ENCODE results near the gene TSEN54. TPM values are rescaled to one million over a fixed set of nuclear protein-coding genes. Genes with fewer than 3 reads are reported as not detected.

TSEN54 gene
- total RNA-seq, 1 experiment from 2014 or later = 36.6 TPM

DNA sequence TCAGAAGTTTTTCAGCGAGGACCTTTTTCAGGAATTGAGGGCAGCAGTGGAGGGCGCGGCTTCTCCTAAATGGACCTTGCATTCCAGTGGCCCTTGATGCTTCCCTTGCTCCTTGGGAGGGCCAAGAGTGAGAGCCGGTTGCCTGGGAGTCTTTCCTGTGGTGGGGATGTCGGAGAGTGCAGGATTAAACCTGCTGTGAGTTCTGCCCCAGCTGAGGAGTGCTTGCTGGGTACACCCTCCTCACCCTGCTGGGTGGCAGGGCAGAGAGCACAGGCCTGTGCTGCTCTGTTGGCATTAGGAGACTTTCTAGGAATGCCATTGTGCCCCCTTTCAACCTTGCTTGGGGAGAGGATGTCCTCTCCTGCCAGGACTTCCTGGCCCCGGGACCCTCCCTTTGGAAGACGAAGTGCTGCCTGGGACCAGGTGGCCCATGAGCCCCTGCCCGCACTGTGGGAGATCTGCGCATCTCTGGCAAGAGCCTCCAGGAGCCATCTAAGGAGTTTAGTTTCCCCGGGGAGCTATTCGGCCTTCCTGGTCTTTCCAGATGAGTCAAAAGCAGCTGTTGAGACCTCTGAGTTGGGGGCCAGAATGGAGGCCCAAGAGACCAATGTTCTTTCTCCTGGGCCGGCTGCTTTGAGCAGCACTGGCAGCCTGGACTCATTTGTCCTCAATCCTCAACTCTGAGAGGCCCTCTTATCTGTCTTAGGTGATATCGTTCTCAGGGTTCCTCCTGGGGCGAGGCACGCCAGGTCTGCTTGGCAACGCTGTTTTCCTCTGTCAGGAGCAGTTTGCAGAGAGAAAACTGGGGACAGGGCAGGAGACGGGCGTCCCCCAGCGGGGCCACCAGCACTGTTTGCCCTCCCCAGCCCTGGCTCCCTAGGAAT lies 14.8 kb downstream of the TSEN54 start:
- Histone ChIP-seq H3K27ac (ENCODE audit: low read depth, low read length, poor library complexity, severe bottlenecking) (no peak overlapping the region), H3K4me3 (ENCODE audit: low read depth, low read length, poor library complexity, severe bottlenecking) (no peak overlapping the region), H3K9me3 (ENCODE audit: low read depth, low read length, poor library complexity, severe bottlenecking) (no peaks in the 10 kb centered on the region), H3K27me3 (replicated peaks; ENCODE audit: insufficient read depth, low read depth, low read length, poor library complexity) (no peaks in the 10 kb centered on the region), H3K4me1 (ENCODE audit: insufficient read depth, low read length, poor library complexity, severe bottlenecking) (peaks cover 4% of the 10 kb centered on the region), H3K36me3 (ENCODE audit: insufficient read depth, low read length, poor library complexity, severe bottlenecking) (no peaks in the 10 kb centered on the region)
- no peak for TF ChIP-seq EZH2 (IDR thresholded peaks at IDR 0.05; ENCODE audit: borderline replicate concordance, low read depth, low read length, poor library complexity, severe bottlenecking)
- TF ChIP-seq, protein P1, sequence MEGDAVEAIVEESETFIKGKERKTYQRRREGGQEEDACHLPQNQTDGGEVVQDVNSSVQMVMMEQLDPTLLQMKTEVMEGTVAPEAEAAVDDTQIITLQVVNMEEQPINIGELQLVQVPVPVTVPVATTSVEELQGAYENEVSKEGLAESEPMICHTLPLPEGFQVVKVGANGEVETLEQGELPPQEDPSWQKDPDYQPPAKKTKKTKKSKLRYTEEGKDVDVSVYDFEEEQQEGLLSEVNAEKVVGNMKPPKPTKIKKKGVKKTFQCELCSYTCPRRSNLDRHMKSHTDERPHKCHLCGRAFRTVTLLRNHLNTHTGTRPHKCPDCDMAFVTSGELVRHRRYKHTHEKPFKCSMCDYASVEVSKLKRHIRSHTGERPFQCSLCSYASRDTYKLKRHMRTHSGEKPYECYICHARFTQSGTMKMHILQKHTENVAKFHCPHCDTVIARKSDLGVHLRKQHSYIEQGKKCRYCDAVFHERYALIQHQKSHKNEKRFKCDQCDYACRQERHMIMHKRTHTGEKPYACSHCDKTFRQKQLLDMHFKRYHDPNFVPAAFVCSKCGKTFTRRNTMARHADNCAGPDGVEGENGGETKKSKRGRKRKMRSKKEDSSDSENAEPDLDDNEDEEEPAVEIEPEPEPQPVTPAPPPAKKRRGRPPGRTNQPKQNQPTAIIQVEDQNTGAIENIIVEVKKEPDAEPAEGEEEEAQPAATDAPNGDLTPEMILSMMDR (conservative IDR thresholded peaks at IDR 0.05; ENCODE audit: low read depth, low read length) = no peak
- intact Hi-C loops (cut with micrococcal nuclease; ENCODE audit: unreplicated experiment) = no loop called here
- ChIA-PET CTCF (interaction anchor here (1.0 kb wide), 1 partner anchor 15 kb away, joined by 3 read pairs; the partner anchor contains the start of gene TSEN54), POLR2A (ENCODE audit: low non-redundant PET) (no interaction called here)
- no peak for DNase-seq (ENCODE audit: low spot score)
- BruUV-seq (replicated peaks) = no TSS peak

DNA sequence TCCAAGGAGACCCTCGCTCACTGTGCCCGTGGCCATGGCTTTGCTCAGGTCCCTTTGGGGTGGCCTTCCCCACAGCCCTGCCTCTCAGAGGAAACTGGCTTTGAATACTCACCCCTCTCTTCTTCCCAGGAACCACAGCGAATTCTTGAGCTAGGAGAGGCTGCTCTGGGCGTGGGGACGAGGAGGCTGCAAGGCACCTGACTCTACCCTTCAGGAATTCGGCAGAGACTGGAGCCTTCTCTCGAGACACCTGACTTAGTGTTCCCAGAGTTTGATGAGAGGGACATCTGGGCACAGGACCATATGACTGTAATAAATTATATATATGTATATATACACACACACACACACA lies 15.4 kb downstream of the TSEN54 start:
- BruUV-seq (replicated peaks) = no TSS peak
- CTCF ChIA-PET = interaction anchor here (0.6 kb wide), 1 partner anchor 609 kb away, joined by 5 read pairs; the partner anchor contains the start of gene USH1G

DNA sequence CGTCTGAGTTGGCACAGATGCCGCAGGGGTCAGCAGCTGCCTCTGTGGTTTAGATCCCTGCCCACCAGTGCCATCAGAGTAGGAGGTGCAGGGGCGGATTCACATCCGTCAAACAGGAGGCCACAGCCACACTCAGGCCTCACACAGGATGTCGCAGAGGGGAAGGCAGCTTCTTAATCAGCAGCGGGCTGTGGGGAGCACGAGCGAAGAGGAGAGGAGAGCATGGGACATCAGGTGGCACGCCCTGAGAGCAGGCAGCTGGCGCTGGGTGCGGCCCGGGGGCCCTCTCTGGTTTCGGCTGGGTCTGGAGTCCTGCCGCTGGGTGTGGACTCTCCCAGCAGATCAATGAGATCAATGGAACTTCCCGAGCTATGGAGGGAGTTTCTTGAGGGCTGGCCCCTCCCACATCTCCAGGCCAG lies 18.8 kb downstream of the TSEN54 start:
- H3K27me3 ChIP-seq (replicated peaks; ENCODE audit: insufficient read depth, low read depth, low read length, poor library complexity) = no peaks in the 10 kb centered on the region
- no TSS peak for BruUV-seq (replicated peaks)
- H3K4me1 ChIP-seq (ENCODE audit: insufficient read depth, low read length, poor library complexity, severe bottlenecking) = no peaks in the 10 kb centered on the region
- no peaks in the 10 kb centered on the region for H3K9me3 ChIP-seq (ENCODE audit: low read depth, low read length, poor library complexity, severe bottlenecking)
- no peak overlapping the region for H3K4me3 ChIP-seq (ENCODE audit: low read depth, low read length, poor library complexity, severe bottlenecking)
- CTCF ChIA-PET = no interaction called here
- no peaks in the 10 kb centered on the region for H3K36me3 ChIP-seq (ENCODE audit: insufficient read depth, low read length, poor library complexity, severe bottlenecking)
- DNase-seq (ENCODE audit: low spot score) = no peak
- H3K27ac ChIP-seq (ENCODE audit: low read depth, low read length, poor library complexity, severe bottlenecking) = no peak overlapping the region
- TF ChIP-seq, protein P1 (conservative IDR thresholded peaks at IDR 0.05; ENCODE audit: low read depth, low read length) = no peak
- no peak for TF ChIP-seq EZH2 (IDR thresholded peaks at IDR 0.05; ENCODE audit: borderline replicate concordance, low read depth, low read length, poor library complexity, severe bottlenecking)
- intact Hi-C loops (cut with micrococcal nuclease; ENCODE audit: unreplicated experiment) = no loop called here
- POLR2A ChIA-PET (ENCODE audit: low non-redundant PET) = no interaction called here

More for the DNA sequence above, 15.4 kb downstream of the TSEN54 start:
- intact Hi-C loops (cut with micrococcal nuclease; ENCODE audit: unreplicated experiment) = no loop called here
- Histone ChIP-seq H3K36me3 (ENCODE audit: insufficient read depth, low read length, poor library complexity, severe bottlenecking) (no peaks in the 10 kb centered on the region), H3K27ac (ENCODE audit: low read depth, low read length, poor library complexity, severe bottlenecking) (no peak overlapping the region), H3K4me3 (ENCODE audit: low read depth, low read length, poor library complexity, severe bottlenecking) (no peak overlapping the region), H3K4me1 (ENCODE audit: insufficient read depth, low read length, poor library complexity, severe bottlenecking) (no peaks in the 10 kb centered on the region), H3K9me3 (ENCODE audit: low read depth, low read length, poor library complexity, severe bottlenecking) (no peaks in the 10 kb centered on the region), H3K27me3 (replicated peaks; ENCODE audit: insufficient read depth, low read depth, low read length, poor library complexity) (no peaks in the 10 kb centered on the region)
- POLR2A ChIA-PET (ENCODE audit: low non-redundant PET) = no interaction called here
- no peak for DNase-seq (ENCODE audit: low spot score)
- TF ChIP-seq EZH2 (IDR thresholded peaks at IDR 0.05; ENCODE audit: borderline replicate concordance, low read depth, low read length, poor library complexity, severe bottlenecking) = no peak
- TF ChIP-seq, protein P1 (conservative IDR thresholded peaks at IDR 0.05; ENCODE audit: low read depth, low read length) = no peak

Data from A673 (cell line).